IPS DF 19.7 (cell line): ENCODE results near the gene GLOD5.
"Not testable (repeated sequence)": the region's sequence is repeated elsewhere in the genome, so short reads cannot be mapped to it uniquely, and the experiment has no call there.

ENCODE experiments used
- DNase-seq: peaks from one replicate; pipeline ENCODE4 v3.0.0-alpha.2; 2013; ENCODE audit warnings: low read depth, low spot score

GLOD5 gene

GRCh38 chrX:48793935-48794334 lies 32.4 kb downstream of the GLOD5 start:
- no peak for DNase-seq

- no peak for DNase-seq
Observed at GRCh38 chrX:48794340-48794910, 32.9 kb downstream of the GLOD5 start.

- no peak for DNase-seq
Observed at GRCh38 chrX:48794911-48795515, 33.5 kb downstream of the GLOD5 start.

GRCh38 chrX:48798318-48798717 lies 36.8 kb downstream of the GLOD5 start:
- DNase-seq: no peak

GRCh38 chrX:48800574-48801279 lies 39.2 kb downstream of the GLOD5 start:
- no peak for DNase-seq

- DNase-seq: peak; percentile 86
Observed at GRCh38 chrX:48801280-48802088, 39.9 kb downstream of the GLOD5 start, which contains the start of gene HDAC6. Gene HDAC6 (plus strand): TSS chrX:48802067. CDS start chrX:48802693, 626 bp downstream.

GRCh38 chrX:48802089-48802904 lies 40.8 kb downstream of the GLOD5 start:
- DNase-seq: no peak

- DNase-seq: no peak
Observed at GRCh38 chrX:48802905-48803200, 41.3 kb downstream of the GLOD5 start.

GRCh38 chrX:48806081-48806480 lies 44.5 kb downstream of the GLOD5 start:
- no peak for DNase-seq

GRCh38 chrX:48813644-48814043 lies 52.1 kb downstream of the GLOD5 start:
- no peak for DNase-seq

- DNase-seq: no peak
Observed at GRCh38 chrX:48814722-48815121, 53.2 kb downstream of the GLOD5 start.

GRCh38 chrX:48815266-48815665 lies 53.7 kb downstream of the GLOD5 start:
- no peak for DNase-seq

GRCh38 chrX:48816014-48816810 lies 54.7 kb downstream of the GLOD5 start:
- no peak for DNase-seq

GRCh38 chrX:48818098-48818497 lies 56.6 kb downstream of the GLOD5 start:
- DNase-seq: no peak

GRCh38 chrX:48818866-48819265 lies 57.3 kb downstream of the GLOD5 start:
- DNase-seq: no peak

GRCh38 chrX:48819394-48819793 lies 57.8 kb downstream of the GLOD5 start:
- DNase-seq: not testable (repeated sequence)

- DNase-seq: no peak
Observed at GRCh38 chrX:48823053-48823452, 61.5 kb downstream of the GLOD5 start.
